H54 (cell line): ENCODE measurements around the gene NPEPPS.
A peak's percentile ranks its signal among the peaks of the same experiment; 100 is the strongest.

Source experiments
- DNase-seq: peaks from one replicate; pipeline ENCODE4 v3.0.0; 2011; ENCODE audit warnings: low spot score, mixed read lengths; ENCODE audit not compliant: insufficient read length
- FAIRE-seq: peaks from 3 replicates; lab custom pipeline; 2011; peaks lifted over from hg19 to GRCh38; lab: Jason Lieb, UNC
- POLR2A ChIP-seq: IDR thresholded peaks from 2 replicates; pipeline ENCODE4 v1.6.1; 2011; ENCODE audit warnings: low read depth, mild to moderate bottlenecking, low read length

The NPEPPS gene

GRCh38 chr17:47654991-47655390, 124.1 kb downstream of the NPEPPS start:
- no peak for TF ChIP-seq POLR2A
- no peak for DNase-seq
- FAIRE-seq, result no peak

- DNase-seq (no peak), FAIRE-seq (no peak)
- no peak for TF ChIP-seq POLR2A
Observed at GRCh38 chr17:47660064-47660492, 129.2 kb downstream of the NPEPPS start.

GRCh38 chr17:47663912-47664623, 133.2 kb downstream of the NPEPPS start:
- DNase-seq (no peak), FAIRE-seq (peak; percentile 74)
- TF ChIP-seq POLR2A, result no peak

GRCh38 chr17:47664624-47664941, 133.7 kb downstream of the NPEPPS start:
- DNase-seq (no peak), FAIRE-seq (no peak)

GRCh38 chr17:47665655-47666054, 134.7 kb downstream of the NPEPPS start:
- FAIRE-seq (no peak), DNase-seq (no peak)
- TF ChIP-seq POLR2A, result no peak

More at GRCh38 chr17:47664624-47664941, 133.7 kb downstream of the NPEPPS start:
- no peak for TF ChIP-seq POLR2A

- DNase-seq, result no peak
- no peak for FAIRE-seq
- no peak for TF ChIP-seq POLR2A
Observed at GRCh38 chr17:47669081-47669480, 138.2 kb downstream of the NPEPPS start.

GRCh38 chr17:47670064-47670463, 139.2 kb downstream of the NPEPPS start:
- DNase-seq (no peak), FAIRE-seq (no peak)
- no peak for TF ChIP-seq POLR2A
